Measurements from ENCODE around the gene NRXN3. TPM values are rescaled to one million over a fixed set of nuclear protein-coding genes. Genes with fewer than 3 reads are reported as not detected.

NRXN3 gene
- total RNA-seq, 1 donor, result 2.5 TPM

- no peaks in the 10 kb centered on the region for H3K27me3 ChIP-seq (ENCODE audit: insufficient read depth, low read length)
- no peaks in the 10 kb centered on the region for H4K20me1 ChIP-seq (ENCODE audit: insufficient read depth, low read length)
- H3K79me2 ChIP-seq (ENCODE audit: insufficient read depth, low read length), result no peaks in the 10 kb centered on the region
- no peak for TF ChIP-seq CTCF (IDR thresholded peaks at IDR 0.05; ENCODE audit: extremely low read depth, low read depth, low read length)
- no peak for DNase-seq (ENCODE audit: insufficient read length, low spot score, missing footprints)
- H2AFZ ChIP-seq (ENCODE audit: low read length), result no peak overlapping the region
- H3K4me3 ChIP-seq (ENCODE audit: insufficient read depth, low read length), result no peak overlapping the region
- H3K4me1 ChIP-seq (ENCODE audit: insufficient read depth, low read length), result no peaks in the 10 kb centered on the region
- H3K4me2 ChIP-seq (ENCODE audit: insufficient read depth, low read length), result no peak overlapping the region
- no peak overlapping the region for H3K27ac ChIP-seq (ENCODE audit: low read depth, low read length)
- H3K9me3 ChIP-seq (ENCODE audit: low read depth, low read length), result no peaks in the 10 kb centered on the region
- no peaks in the 10 kb centered on the region for H3K36me3 ChIP-seq (ENCODE audit: insufficient read depth, low read length)
These were observed 62.2 kb downstream of the NRXN3 start for GRCh38 chr14:78232231-78233000.

GRCh38 chr14:78238141-78238540, 68.0 kb downstream of the NRXN3 start:
- no peak for TF ChIP-seq CTCF (IDR thresholded peaks at IDR 0.05; ENCODE audit: extremely low read depth, low read depth, low read length)
- H3K79me2 ChIP-seq (ENCODE audit: insufficient read depth, low read length), result no peaks in the 10 kb centered on the region
- no peak for DNase-seq (ENCODE audit: insufficient read length, low spot score, missing footprints)
- H3K36me3 ChIP-seq (ENCODE audit: insufficient read depth, low read length), result no peaks in the 10 kb centered on the region
- no peaks in the 10 kb centered on the region for H3K27me3 ChIP-seq (ENCODE audit: insufficient read depth, low read length)
- no peak overlapping the region for H3K4me3 ChIP-seq (ENCODE audit: insufficient read depth, low read length)
- no peak overlapping the region for H3K4me2 ChIP-seq (ENCODE audit: insufficient read depth, low read length)
- H3K27ac ChIP-seq (ENCODE audit: low read depth, low read length), result no peak overlapping the region
- no peaks in the 10 kb centered on the region for H3K4me1 ChIP-seq (ENCODE audit: insufficient read depth, low read length)
- H3K9me3 ChIP-seq (ENCODE audit: low read depth, low read length), result no peaks in the 10 kb centered on the region
- H4K20me1 ChIP-seq (ENCODE audit: insufficient read depth, low read length), result no peaks in the 10 kb centered on the region
- no peak overlapping the region for H2AFZ ChIP-seq (ENCODE audit: low read length)

- no peak overlapping the region for H2AFZ ChIP-seq (ENCODE audit: low read length)
- H3K27me3 ChIP-seq (ENCODE audit: insufficient read depth, low read length), result no peaks in the 10 kb centered on the region
- H3K79me2 ChIP-seq (ENCODE audit: insufficient read depth, low read length), result no peaks in the 10 kb centered on the region
- TF ChIP-seq CTCF (IDR thresholded peaks at IDR 0.05; ENCODE audit: extremely low read depth, low read depth, low read length), result no peak
- H3K4me2 ChIP-seq (ENCODE audit: insufficient read depth, low read length), result no peak overlapping the region
- no peak overlapping the region for H3K27ac ChIP-seq (ENCODE audit: low read depth, low read length)
- no peaks in the 10 kb centered on the region for H3K9me3 ChIP-seq (ENCODE audit: low read depth, low read length)
- no peaks in the 10 kb centered on the region for H3K36me3 ChIP-seq (ENCODE audit: insufficient read depth, low read length)
- DNase-seq (ENCODE audit: insufficient read length, low spot score, missing footprints), result peak; percentile 56
- H4K20me1 ChIP-seq (ENCODE audit: insufficient read depth, low read length), result no peaks in the 10 kb centered on the region
- no peak overlapping the region for H3K4me3 ChIP-seq (ENCODE audit: insufficient read depth, low read length)
- H3K4me1 ChIP-seq (ENCODE audit: insufficient read depth, low read length), result no peaks in the 10 kb centered on the region
These were observed 70.4 kb downstream of the NRXN3 start for GRCh38 chr14:78240567-78240966.

- H3K79me2 ChIP-seq (ENCODE audit: insufficient read depth, low read length), result no peaks in the 10 kb centered on the region
- no peak for TF ChIP-seq CTCF (IDR thresholded peaks at IDR 0.05; ENCODE audit: extremely low read depth, low read depth, low read length)
These were observed 71.9 kb downstream of the NRXN3 start for GRCh38 chr14:78242086-78242485.

More at GRCh38 chr14:78242086-78242485, 71.9 kb downstream of the NRXN3 start:
- Histone ChIP-seq H3K27me3 (ENCODE audit: insufficient read depth, low read length) (no peaks in the 10 kb centered on the region), H4K20me1 (ENCODE audit: insufficient read depth, low read length) (no peaks in the 10 kb centered on the region), H3K36me3 (ENCODE audit: insufficient read depth, low read length) (no peaks in the 10 kb centered on the region), H3K27ac (ENCODE audit: low read depth, low read length) (no peak overlapping the region), H2AFZ (ENCODE audit: low read length) (no peak overlapping the region), H3K9me3 (ENCODE audit: low read depth, low read length) (no peaks in the 10 kb centered on the region), H3K4me2 (ENCODE audit: insufficient read depth, low read length) (no peak overlapping the region), H3K4me1 (ENCODE audit: insufficient read depth, low read length) (no peaks in the 10 kb centered on the region), H3K4me3 (ENCODE audit: insufficient read depth, low read length) (no peak overlapping the region)
- DNase-seq (ENCODE audit: insufficient read length, low spot score, missing footprints), result no peak

Data from osteoblast (primary cell).